HCT116 (cell line): ENCODE measurements around the gene ABTB1.

Source experiments
- CEBPB ChIP-seq: IDR thresholded peaks from 2 replicates; pipeline ENCODE4 v1.6.1; 2012; ENCODE audit warnings: low read depth
- CTCF ChIP-seq, 3 experiments: fragments of 200-600 bp in 1 of 3; sonication (generic) in 1 of 3; IDR thresholded peaks in 2 of 3; conservative IDR thresholded peaks in 1 of 3; 2 replicates each; pipeline ENCODE4 v1.5.1; 2012 to 2017; ENCODE audit warnings: low read depth in 2 of 3, low read length in 2 of 3, antibody characterized with exemption in 1 of 3, borderline replicate concordance in 1 of 3, control low read depth in 1 of 3, mild to moderate bottlenecking in 1 of 3, mixed read lengths in 1 of 3, mixed run types in 1 of 3, moderate library complexity in 1 of 3; ENCODE audit not compliant: insufficient read depth in 1 of 3
- ELF1 ChIP-seq: IDR thresholded peaks from 2 replicates; pipeline ENCODE4 v1.6.1; 2012; ENCODE audit warnings: low read depth, borderline replicate concordance
- EZH2 ChIP-seq: fragments of 200-600 bp; sonication (generic); IDR thresholded peaks from 2 replicates; pipeline ENCODE4 v1.6.1; 2017; ENCODE audit warnings: antibody characterized with exemption, mixed run types
- EZH2phosphoT487 ChIP-seq: fragments of 200-600 bp; IDR thresholded peaks from 2 replicates; pipeline ENCODE4 v1.6.1; 2018; ENCODE audit warnings: antibody characterized with exemption, borderline replicate concordance
- JUND ChIP-seq: IDR thresholded peaks from 2 replicates; pipeline ENCODE4 v1.6.1; 2012
- POLR2A ChIP-seq: IDR thresholded peaks from 2 replicates; pipeline ENCODE4 v1.7.0; 2011; ENCODE audit warnings: borderline replicate concordance; ENCODE audit not compliant: insufficient read depth, insufficient read length; ENCODE audit errors: extremely low read depth
- POLR2AphosphoS5 ChIP-seq: IDR thresholded peaks from 2 replicates; pipeline ENCODE4 v1.6.1; 2011; ENCODE audit warnings: mild to moderate bottlenecking, low read depth, low read length, moderate library complexity
- SIN3A ChIP-seq: IDR thresholded peaks from 2 replicates; pipeline ENCODE4 v1.6.1; 2012; ENCODE audit warnings: low read depth
- TCF7L2 ChIP-seq: IDR thresholded peaks from 2 replicates; pipeline ENCODE4 v1.7.0; 2011; ENCODE audit warnings: borderline replicate concordance, inconsistent platforms; ENCODE audit not compliant: insufficient read depth, insufficient read length; ENCODE audit errors: extremely low read depth
- TF ChIP-seq, protein P1 (sequence below): IDR thresholded peaks from 2 replicates; pipeline ENCODE4 v1.6.1; 2012

- no peak for TF ChIP-seq CTCF (IDR thresholded peaks at IDR 0.05 in 2 of 3, conservative IDR thresholded peaks at IDR 0.05 in 1 of 3; ENCODE audit: borderline replicate concordance in 1 of 3, insufficient read depth in 1 of 3, low read depth in 2 of 3, low read length in 2 of 3)
- no peak for TF ChIP-seq EZH2
- no peak for TF ChIP-seq POLR2A
- TF ChIP-seq POLR2AphosphoS5: no peak
- TF ChIP-seq TCF7L2: no peak
- TF ChIP-seq JUND: no peak
- no peak for TF ChIP-seq ELF1
- TF ChIP-seq, protein P1, sequence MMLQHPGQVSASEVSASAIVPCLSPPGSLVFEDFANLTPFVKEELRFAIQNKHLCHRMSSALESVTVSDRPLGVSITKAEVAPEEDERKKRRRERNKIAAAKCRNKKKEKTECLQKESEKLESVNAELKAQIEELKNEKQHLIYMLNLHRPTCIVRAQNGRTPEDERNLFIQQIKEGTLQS: no peak
- TF ChIP-seq CEBPB: no peak
- no peak for TF ChIP-seq SIN3A
- TF ChIP-seq EZH2phosphoT487: no peak
These were observed 19.2 kb downstream of the ABTB1 start for GRCh38 chr3:127691974-127692373.
